NCI-H146 (cell line): Measurements from ENCODE around the gene RASAL2.
"Not testable (repeated sequence)": the region's sequence is repeated elsewhere in the genome, so short reads cannot be mapped to it uniquely, and the experiment has no call there.

ENCODE experiments used
- DNase-seq: peaks from one replicate; lab custom pipeline; 2025; lab: John Stamatoyannopoulos, UW

The RASAL2 gene

GRCh38 chr1:178390280-178390679 lies 296.4 kb downstream of the RASAL2 start:
- not testable (repeated sequence) for DNase-seq

- DNase-seq = peak; percentile 94
These were observed 299.5 kb downstream of the RASAL2 start for GRCh38 chr1:178393370-178393769.

- DNase-seq = no peak
These were observed 302.9 kb downstream of the RASAL2 start for GRCh38 chr1:178396789-178397188.

- no peak for DNase-seq
These were observed 303.8 kb downstream of the RASAL2 start for GRCh38 chr1:178397678-178398077.

- DNase-seq = no peak
These were observed 305.3 kb downstream of the RASAL2 start for GRCh38 chr1:178399177-178399728.

- no peak for DNase-seq
These were observed 311.2 kb downstream of the RASAL2 start for GRCh38 chr1:178405137-178405536.

GRCh38 chr1:178407215-178407614 lies 313.3 kb downstream of the RASAL2 start:
- DNase-seq = no peak

GRCh38 chr1:178407655-178408054 lies 313.8 kb downstream of the RASAL2 start:
- DNase-seq = no peak

GRCh38 chr1:178408871-178409270 lies 315.0 kb downstream of the RASAL2 start:
- no peak for DNase-seq

GRCh38 chr1:178409541-178409940 lies 315.6 kb downstream of the RASAL2 start:
- no peak for DNase-seq

GRCh38 chr1:178411756-178412399 lies 318.0 kb downstream of the RASAL2 start:
- no peak for DNase-seq

- no peak for DNase-seq
These were observed 318.5 kb downstream of the RASAL2 start for GRCh38 chr1:178412400-178412770.

- no peak for DNase-seq
These were observed 324.0 kb downstream of the RASAL2 start for GRCh38 chr1:178417858-178418257.

- DNase-seq = no peak
These were observed 324.5 kb downstream of the RASAL2 start for GRCh38 chr1:178418284-178418955.

GRCh38 chr1:178434360-178434759 lies 340.5 kb downstream of the RASAL2 start:
- DNase-seq = no peak

- DNase-seq = no peak
These were observed 341.1 kb downstream of the RASAL2 start for GRCh38 chr1:178434899-178435435.

- DNase-seq = no peak
These were observed 343.0 kb downstream of the RASAL2 start for GRCh38 chr1:178436899-178437298.

GRCh38 chr1:178438432-178438831 lies 344.5 kb downstream of the RASAL2 start:
- no peak for DNase-seq

GRCh38 chr1:178442925-178443324 lies 349.0 kb downstream of the RASAL2 start:
- no peak for DNase-seq

GRCh38 chr1:178450871-178451270 lies 357.0 kb downstream of the RASAL2 start:
- DNase-seq = no peak

- DNase-seq = no peak
These were observed 357.6 kb downstream of the RASAL2 start for GRCh38 chr1:178451529-178451928.

- DNase-seq = no peak
These were observed 358.1 kb downstream of the RASAL2 start for GRCh38 chr1:178452013-178452412.

GRCh38 chr1:178456472-178456871 lies 362.6 kb downstream of the RASAL2 start:
- no peak for DNase-seq
